HG02840 (cell line): ENCODE measurements around the gene GRIA1.
A peak's percentile ranks its signal among the peaks of the same experiment; 100 is the strongest.

Source experiments
- ATAC-seq: cut with Tn5 transposase; IDR thresholded peaks from one replicate; pipeline ENCODE4 v1.9.1; 2021; ENCODE audit warnings: mild to moderate bottlenecking, moderate library complexity, moderate number of reproducible peaks; ENCODE audit not compliant: unreplicated experiment, low FRiP score

Gene GRIA1

DNA sequence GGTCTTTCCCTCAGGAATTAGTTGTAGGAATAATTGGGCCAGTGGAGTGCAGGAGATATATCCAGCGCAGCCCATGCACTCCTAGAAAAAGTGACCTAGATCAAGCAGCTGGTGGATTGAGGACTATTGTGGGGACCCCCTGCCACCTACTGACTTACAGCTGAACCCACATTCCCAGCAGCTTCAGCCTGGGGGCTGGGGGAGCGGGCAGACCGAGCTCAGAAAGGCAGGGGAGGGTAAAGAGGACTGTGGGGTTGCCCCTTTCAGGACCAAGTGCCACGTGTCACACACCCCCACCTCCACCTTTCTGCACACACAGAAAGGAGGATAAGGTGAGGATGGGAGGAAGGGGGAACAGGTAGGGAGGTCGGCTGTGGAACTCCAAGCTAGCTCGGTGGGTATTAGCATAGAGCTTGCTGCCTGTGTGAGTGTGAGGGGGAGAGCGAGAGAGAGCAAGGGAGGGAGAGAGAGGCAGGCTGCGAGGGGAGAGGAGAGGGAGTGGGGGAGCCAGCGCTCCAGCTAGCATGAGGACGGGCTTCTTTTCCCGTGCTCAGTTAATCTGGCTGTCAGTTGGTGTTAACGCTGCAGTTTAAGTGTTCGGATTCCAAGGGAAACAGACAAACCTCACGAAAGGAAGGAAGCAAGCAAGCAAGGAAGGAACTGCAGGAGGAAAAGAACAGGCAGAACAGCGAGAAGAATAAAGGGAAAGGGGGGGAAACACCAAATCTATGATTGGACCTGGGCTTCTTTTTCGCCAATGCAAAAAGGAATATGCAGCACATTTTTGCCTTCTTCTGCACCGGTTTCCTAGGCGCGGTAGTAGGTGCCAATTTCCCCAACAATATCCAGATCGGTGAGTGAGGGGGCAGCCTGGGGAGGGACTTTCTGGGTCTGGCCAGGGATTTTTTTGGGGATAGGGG, at the start of gene GRIA1:
Gene GRIA1, plus strand, starts transcription at position 553 of the 920 bp plus-strand sequence.
- ATAC-seq: no peak

DNA sequence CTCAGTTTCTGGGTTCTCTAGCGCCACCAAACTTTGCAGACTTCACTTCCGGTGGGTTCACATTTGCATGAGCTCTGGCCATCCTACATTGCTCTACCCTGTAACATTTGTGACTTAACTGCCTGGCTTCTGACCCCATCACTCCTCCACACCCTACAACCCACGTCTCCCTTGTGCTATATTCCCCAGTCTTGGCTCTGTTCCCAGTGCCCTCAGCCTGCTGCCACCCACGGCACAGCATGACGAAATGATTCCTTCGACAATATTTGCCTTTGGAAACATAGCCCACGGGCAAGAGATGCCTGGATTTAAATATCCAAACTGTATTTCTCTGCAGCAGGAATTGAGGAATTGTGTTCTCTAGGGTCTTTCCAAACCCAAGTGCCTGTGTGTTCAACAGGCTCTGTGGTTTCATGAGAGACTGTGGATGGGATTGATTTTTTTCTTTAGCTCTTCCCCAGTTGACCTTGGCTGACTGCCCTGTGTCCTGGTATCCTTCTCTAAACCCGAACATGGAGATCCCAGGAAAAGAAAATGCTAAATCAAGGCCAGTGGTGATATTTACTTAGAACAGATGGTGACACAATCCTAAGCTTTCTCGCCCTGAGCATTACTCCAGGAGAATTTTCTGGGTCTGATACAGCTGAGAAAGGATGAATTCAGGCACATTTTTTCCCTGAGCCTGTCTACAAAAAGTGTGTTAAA, 44.4 kb upstream of the GRIA1 start:
- no peak for ATAC-seq

DNA sequence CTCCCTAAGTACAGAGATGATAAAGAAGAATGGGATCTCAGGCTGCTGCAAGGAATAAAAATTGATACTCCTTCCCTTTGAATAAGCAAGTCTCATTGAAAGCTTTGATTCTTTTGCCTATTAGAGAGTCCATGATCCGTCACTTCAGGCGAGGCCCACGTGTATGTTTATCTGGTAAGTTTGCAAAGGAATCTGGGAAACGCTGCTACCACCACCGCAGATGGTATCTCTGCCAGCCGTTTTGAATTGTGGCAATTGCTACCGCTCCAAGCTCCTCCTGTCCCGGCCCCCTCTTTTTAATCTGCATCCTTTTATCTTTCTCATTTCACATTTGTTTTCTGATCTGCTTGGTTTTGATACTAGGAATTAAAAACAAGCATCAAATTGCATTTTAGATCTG, 42.9 kb upstream of the GRIA1 start:
- no peak for ATAC-seq

DNA sequence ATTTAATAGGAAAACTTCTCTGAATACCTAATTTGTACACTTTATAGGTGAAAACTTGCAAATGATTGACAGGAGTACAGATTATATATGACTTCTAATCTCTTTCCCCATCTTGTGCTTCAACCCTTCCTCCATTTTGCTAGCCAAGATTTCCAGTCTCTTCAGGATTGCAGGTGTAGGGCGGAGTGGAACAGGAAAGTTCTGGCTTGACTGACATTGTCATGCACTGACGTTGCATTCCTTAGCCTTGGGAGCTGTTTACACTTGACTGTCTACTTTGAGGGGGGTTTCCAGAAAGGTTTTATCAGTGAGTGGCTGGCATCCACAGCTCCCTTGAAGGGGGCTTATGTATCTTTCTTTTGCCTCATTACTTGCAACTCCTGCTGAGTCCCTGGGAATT, 34.1 kb upstream of the GRIA1 start:
- ATAC-seq: no peak

DNA sequence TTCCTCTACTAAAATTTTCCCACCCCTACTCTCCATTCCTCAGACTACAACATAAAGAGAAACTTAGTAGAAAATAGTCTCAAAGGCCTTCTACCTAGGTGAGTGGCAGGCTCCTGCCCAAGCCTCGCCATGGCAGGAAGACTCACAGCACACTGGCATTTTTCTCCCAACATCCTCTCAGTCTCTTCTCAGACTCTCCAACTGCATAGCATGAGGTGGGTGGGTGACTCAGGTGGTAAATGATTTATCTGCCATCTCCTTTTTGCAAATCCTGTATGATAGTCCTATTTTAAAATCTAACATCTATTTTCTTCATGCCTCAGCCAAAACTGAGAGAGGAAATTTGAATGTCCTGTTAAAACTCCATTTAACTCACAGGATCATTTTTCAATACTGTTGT, 33.5 kb upstream of the GRIA1 start:
- no peak for ATAC-seq

DNA sequence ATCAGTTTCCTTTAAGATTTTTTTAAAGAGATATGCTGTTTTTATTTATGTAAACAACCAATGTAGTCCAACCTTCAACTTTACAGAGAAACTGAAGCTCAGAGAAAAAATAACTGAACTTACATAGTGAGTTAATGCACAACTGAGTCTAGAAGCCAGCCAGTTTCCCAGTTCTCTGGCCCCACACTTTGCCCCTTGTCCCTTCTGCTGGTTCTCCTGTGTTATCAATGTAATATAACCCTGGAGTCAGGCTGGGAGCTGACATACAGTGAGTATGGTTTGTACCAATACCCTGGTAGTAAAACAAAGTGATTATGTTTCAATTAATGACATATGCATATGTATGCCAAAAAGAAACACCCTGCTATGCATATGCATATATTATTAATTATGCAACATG, 32.2 kb upstream of the GRIA1 start:
- ATAC-seq: no peak

DNA sequence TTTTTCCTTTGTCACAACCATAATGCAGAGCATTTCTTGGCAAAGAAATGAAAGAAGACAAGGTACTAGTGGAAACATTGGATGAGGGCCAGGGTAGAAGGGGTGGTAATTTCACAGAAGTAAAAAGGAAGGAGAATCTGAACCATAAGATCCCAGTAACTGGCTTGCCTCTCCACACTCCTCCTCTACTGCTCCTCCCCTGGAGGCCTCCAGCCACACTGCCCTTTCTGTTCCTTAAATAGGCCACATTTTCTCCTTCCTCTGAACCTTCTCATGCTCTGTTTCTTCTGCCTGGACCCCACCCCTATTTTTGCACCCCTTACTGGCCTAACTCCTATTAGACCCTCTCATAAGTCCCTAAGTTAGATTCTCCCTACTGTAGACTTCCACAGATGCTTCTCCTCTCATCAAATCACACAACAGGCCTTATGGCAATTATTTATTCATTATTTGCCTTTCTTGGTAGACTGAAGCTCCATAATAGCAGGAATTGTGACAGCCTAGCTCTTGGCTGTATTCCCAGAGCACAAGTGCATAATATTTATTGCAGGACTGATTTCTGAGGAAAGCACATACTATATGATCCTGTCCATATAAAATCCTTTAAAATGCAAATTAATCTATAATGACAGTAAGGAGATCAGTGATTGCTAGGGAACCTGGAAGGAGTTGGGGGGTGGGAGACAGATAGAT, 31.3 kb upstream of the GRIA1 start:
- ATAC-seq: no peak

DNA sequence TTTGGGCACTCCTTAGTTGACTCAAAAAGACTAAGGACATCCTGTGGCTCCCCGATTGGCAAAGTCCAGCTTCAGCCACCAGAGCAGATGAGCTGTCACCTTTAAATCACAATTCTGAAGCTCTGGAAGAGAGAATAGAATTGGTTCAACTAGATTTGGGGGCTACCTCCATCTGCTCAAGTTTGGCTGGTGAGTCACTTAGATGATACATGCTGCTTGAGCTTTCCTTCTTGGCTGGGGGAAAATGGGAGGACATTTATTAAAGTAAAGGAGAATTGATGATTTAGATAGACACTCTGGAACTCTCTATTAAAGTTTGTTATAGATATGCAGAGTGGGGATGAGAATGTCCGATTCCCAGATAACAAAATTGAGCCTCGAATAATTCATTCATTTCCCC, 30.0 kb upstream of the GRIA1 start:
- no peak for ATAC-seq

DNA sequence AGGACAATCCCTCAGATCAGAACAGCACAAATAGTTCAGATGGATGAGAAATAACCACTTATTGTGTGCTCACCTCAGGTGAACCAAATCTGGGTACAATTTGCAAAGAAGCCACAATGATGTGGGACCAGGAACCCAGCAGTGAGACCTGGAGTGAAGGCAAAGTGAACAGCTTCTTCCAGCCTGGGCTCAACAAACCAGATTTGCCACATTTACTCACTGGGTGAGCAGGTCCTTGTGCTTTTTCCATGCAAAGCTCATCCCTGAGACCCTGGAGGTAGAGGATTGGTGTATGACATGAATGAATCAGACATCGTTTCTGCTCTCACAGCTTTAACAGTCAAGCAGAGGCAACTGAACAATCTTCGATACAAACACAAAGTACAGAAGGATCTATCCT, 29.1 kb upstream of the GRIA1 start:
- ATAC-seq: no peak

DNA sequence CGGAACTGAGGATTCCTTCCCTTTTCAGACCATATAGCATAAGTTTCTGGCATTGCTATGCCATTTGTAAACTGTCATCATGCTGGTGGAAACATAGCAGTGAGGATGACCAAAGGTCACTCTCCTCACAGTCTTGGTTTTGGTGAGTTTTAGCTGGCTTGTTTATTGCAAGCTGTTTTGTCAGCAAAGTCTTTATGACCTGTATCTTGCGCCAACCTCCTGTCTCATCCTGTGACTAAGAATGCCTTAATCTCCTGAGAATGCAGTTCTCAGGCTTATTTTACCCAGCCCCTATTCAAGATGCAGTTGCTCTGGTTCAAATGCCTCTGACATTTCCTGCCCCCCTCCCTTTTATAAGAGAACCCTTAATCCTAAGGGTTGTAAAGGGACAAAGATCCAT, 26.7 kb upstream of the GRIA1 start:
- ATAC-seq: no peak

DNA sequence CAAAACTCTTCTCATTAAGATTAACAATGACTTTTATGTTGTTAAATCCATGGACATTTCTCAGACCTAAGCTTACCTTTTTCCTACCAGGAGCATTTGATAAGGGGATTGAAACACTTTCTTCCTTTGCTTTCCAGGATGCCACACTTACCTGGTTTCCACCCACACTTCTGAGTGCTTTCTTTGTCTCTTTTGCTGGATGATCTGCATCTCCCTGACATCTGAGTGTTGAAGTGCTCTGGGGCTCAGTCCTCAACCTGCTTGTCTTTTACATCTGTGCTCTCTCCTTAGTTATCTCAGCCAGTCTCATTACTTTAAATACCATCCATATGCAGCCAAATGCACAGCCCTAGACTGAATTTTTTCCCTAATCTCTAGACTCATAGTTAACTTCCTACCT, 22.9 kb upstream of the GRIA1 start:
- ATAC-seq: no peak

DNA sequence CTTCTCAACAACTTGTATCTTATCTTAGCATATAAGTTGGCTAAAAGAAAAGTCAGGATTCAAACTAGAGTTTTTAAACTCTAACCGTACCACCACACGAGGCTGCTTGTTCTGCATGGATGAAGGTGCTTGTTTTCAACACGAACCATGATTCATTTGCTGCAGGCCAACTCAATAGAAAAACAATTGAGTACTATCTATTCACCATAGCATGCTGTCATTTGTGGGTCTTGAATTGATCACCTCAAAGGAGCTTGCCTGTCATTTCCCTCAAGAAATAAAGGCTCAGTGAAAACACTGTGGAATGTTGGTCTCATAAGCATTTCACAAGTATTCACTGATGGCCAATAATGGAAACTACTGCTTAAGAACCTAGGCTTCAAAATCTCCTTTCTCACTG, 21.0 kb upstream of the GRIA1 start:
- no peak for ATAC-seq

DNA sequence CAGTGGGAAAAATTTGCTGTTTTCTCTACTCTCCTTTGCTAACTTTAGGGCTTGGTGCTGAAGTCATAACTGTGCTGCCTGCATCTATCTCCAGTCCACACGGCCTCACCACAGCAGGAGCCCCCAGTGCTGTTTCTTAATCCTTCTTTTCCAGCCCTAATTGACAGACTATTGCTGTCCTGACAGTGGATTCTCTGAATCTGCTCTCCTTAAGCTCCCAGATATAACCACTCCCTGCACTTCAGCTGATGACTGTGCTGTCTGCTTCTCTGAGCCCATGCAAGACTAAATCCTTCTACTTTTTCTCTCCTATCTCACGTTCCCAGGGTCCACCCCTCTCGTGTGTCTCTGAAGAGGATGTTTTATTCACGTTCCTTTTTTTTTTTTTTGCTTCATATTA, 19.7 kb upstream of the GRIA1 start:
- no peak for ATAC-seq

DNA sequence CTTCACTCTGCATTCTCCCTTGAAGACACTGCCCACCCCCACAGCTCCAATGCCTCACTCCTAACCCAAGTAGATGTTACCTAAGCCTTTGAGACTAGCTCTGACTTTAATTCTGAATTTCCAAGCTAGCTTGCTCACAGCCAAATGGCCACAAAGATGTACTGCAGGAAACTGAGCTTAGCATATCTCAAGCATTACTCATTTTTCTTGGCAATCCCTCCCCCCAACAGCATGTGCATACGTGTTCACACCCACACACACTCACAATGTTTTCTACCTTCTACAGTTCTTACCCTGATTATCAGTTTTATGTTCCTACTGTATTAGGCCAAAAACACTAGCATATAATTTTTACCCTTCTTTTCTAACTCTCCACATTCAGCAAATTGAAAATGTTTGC, 13.7 kb upstream of the GRIA1 start:
- no peak for ATAC-seq

DNA sequence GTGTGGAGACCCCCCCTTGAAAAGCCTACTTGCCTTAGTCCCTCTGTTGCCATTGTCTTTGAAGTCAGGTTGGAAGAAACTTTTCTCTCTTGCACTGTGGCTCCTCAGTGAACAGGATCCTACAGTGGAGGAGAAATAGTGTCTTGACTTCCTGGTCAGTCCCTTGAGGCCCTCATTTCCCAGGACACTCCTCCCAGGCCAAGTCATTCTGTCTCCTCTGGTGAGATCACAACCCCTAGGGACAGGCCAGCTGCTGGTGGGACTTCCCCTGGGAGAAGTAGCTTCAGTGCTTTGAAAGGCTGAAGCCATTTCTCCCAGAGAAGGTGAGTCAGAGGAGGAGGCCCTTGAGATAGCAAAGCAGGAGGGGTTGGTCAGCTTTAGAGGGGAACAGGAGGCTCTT, 10.1 kb upstream of the GRIA1 start:
- ATAC-seq: peak; percentile 89

DNA sequence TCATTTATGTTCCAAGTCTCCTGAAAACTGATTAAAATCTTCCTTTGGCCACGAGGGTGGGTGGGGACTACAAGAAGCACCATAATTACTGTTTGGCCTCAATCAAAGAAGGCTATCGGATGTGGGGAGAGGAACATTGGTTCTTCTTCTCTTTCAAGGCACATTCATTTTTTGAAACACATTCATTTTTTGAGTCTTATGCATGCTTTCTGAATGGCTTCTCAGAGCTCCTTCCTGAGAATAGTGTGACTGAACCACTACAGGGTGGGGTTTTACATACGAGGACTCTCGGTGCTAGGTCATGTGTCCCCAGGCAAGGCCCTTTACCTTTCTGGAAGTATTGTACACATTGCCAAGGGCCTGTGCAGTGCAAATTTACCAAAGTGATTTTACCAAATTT, 7.0 kb upstream of the GRIA1 start:
- no peak for ATAC-seq

DNA sequence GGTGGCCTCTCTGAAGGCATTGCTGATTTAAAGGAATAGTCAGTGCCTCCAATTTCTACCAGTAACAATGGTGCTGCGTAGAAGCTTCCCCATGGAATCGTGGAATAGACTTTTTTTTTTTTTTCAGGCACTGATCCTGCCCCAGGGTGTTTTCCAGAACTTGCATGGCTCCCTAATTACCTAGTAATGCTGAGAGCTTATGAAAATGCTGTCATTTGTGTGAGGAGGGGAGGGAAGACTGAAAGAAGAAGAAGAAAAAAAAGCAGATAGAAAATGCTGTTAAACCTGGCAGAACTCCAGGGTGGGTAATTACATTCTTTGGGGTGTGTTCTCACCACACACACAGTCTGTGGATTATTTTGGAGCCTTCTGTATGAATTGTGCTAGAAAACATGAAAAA, 4.8 kb upstream of the GRIA1 start:
- no peak for ATAC-seq

DNA sequence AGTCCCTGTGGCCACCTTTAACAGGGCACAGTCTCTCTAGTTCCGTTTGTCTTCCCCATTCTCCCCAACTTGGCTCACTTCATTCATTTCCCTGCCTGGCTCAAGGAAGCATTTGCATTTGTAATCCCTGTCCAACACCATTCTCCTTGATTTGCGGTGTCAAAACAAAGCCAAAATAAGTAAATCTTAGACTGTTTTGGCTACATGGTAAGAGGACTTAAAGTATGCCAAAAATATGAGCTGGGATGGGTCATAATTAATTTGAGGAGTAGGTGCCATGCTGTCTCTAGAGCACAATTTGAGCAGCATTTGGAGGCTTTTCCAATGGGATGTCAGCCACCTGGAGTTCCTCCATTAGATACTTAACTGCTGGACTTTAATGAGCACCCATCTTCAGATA, 3.7 kb upstream of the GRIA1 start:
- ATAC-seq: no peak

DNA sequence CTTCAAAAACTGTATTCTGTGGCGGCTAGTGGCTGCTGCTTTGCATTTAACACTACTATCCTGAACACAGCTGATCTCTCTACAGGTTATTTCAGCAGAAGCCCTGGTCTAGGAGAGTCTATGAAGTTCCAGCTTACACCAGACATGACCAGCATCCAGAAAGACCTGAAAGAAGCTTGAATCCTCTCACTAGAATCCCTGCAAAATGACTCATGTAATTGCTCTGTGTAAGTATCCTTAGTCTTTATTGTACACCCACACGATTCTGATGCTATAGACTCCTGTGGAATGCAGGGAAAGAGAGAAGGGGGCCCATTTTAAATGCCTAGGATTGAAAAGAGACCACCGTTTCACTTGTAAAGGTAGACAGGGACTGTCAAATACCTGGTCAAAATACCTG, 859 bp upstream of the GRIA1 start:
- no peak for ATAC-seq

DNA sequence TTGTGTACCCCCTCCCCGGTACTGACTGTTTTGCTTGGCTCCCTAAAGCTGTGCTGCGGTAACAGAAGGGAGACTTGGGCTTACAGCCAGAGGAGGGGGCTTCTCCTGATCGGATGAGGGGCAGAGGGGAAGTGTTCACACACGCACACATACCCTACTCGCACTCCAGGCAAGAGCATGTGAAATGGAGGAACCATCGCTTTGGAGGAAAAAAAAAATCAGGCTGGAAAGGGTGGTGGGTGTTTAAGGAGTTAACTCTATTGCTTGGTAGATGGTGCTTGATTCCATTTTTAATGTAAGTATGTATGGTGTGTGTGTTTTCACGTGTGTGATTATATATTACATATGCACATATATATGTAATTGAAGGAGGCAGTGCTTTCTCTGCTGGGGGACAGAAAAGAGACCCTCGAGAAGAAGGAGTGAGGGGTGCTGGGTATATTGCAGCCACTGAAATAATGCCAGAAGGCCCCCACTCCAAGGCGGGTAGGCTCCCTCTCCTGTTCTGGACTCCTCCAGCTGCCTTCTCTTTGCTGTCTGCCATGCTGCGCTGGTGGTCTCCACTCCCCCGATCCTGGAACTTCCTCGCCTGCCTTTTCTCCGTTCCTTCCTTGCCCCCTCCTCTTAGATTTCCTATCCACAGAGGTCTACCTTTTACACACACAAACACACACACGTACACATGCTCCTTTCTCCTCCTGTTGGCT, 721 bp downstream of the GRIA1 start:
- no peak for ATAC-seq

DNA sequence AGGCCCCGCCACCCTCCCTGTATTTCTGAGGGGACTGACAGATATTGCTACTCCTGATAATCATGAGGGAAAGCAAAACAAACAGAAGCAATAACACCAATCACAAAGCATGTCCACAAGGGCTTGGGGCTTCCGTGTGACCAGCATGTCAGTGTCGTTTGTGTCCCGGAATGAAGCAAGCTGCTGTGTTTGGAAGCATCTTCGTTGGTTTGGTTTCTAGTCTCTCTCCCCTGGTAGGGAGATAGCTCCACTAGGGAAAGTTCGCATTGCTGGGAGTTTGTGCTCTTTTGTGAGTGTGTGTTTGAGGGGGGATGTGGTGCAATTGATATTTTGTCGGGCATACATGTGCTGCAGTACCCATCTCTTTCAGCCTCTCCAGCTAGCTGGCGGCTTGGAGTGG, 1.4 kb downstream of the GRIA1 start:
- no peak for ATAC-seq
